Fibroblast of lung (primary cell): ENCODE results near the gene STIL.

Experiments used
- EZH2 ChIP-seq: IDR thresholded peaks from 2 replicates; pipeline ENCODE4 v1.5.1; 2012; ENCODE audit warnings: low read length, control low read depth, mild to moderate bottlenecking; ENCODE audit errors: missing control alignments
- TF ChIP-seq, protein P1 (sequence below), 2 donors: IDR thresholded peaks in 1 of 2; conservative IDR thresholded peaks in 1 of 2; 1 replicate in 1 of 2; 2 replicates in 1 of 2; pipeline ENCODE4 v1.5.1; 2011 to 2012; ENCODE audit warnings: low read length in 2 of 2, control low read depth in 1 of 2, inconsistent platforms in 1 of 2, low read depth in 1 of 2, mild to moderate bottlenecking in 1 of 2

GRCh38 chr1:47238935-47239592 lies 74.9 kb downstream of the STIL start:
- TF ChIP-seq, protein P1, sequence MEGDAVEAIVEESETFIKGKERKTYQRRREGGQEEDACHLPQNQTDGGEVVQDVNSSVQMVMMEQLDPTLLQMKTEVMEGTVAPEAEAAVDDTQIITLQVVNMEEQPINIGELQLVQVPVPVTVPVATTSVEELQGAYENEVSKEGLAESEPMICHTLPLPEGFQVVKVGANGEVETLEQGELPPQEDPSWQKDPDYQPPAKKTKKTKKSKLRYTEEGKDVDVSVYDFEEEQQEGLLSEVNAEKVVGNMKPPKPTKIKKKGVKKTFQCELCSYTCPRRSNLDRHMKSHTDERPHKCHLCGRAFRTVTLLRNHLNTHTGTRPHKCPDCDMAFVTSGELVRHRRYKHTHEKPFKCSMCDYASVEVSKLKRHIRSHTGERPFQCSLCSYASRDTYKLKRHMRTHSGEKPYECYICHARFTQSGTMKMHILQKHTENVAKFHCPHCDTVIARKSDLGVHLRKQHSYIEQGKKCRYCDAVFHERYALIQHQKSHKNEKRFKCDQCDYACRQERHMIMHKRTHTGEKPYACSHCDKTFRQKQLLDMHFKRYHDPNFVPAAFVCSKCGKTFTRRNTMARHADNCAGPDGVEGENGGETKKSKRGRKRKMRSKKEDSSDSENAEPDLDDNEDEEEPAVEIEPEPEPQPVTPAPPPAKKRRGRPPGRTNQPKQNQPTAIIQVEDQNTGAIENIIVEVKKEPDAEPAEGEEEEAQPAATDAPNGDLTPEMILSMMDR (conservative IDR thresholded peaks at IDR 0.05 in 1 of 2, IDR thresholded peaks at IDR 0.05 in 1 of 2; ENCODE audit: low read depth in 1 of 2, low read length in 2 of 2) = no peak
- TF ChIP-seq EZH2 = no peak
